NB4 (cell line): ENCODE data around the gene DSE.

Experiments used
- POLR2A ChIP-seq: IDR thresholded peaks from 2 replicates; pipeline ENCODE4 v1.6.1; 2011; ENCODE audit warnings: mild to moderate bottlenecking; ENCODE audit not compliant: insufficient read length; ENCODE audit errors: extremely low read depth
- TF ChIP-seq, protein P1 (sequence below): IDR thresholded peaks from one replicate; pipeline ENCODE4 v1.5.1; 2012; ENCODE audit warnings: low read depth, low read length

DNA sequence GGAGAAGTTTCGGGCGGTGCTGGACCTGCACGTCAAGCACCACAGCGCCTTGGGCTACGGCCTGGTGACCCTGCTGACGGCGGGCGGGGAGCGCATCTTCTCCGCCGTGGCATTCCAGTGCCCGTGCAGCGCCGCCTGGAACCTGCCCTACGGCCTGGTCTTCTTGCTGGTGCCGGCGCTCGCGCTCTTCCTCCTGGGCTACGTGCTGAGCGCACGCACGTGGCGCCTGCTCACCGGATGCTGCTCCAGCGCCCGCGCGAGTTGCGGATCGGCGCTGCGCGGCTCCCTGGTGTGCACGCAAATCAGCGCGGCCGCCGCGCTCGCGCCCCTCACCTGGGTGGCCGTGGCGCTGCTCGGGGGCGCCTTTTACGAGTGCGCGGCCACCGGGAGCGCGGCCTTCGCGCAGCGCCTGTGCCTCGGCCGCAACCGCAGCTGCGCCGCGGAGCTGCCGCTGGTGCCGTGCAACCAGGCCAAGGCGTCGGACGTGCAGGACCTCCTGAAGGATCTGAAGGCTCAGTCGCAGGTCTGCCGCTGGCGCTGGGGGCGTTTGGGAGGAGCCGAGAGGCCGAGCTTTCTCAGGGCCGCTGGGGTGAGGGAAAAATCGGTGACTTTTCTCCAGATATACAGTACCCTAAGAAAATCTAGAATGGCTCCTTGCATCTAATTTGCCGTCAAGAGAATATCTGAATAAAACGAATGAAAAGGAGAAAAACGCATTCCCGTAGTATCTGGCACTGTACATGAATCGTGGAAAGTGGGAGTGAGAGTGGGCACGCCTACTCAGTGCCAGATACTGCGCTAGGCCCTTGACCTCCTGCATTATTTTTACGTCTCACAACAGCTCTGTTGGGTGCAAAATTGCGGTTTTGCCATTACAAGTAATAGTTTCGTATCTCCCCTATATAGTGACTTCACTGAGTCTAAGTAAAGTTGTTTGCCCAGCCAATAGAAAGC lies 91.5 kb downstream of the DSE start:
- TF ChIP-seq, protein P1, sequence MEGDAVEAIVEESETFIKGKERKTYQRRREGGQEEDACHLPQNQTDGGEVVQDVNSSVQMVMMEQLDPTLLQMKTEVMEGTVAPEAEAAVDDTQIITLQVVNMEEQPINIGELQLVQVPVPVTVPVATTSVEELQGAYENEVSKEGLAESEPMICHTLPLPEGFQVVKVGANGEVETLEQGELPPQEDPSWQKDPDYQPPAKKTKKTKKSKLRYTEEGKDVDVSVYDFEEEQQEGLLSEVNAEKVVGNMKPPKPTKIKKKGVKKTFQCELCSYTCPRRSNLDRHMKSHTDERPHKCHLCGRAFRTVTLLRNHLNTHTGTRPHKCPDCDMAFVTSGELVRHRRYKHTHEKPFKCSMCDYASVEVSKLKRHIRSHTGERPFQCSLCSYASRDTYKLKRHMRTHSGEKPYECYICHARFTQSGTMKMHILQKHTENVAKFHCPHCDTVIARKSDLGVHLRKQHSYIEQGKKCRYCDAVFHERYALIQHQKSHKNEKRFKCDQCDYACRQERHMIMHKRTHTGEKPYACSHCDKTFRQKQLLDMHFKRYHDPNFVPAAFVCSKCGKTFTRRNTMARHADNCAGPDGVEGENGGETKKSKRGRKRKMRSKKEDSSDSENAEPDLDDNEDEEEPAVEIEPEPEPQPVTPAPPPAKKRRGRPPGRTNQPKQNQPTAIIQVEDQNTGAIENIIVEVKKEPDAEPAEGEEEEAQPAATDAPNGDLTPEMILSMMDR, result no peak
- no peak for TF ChIP-seq POLR2A
